HepG2 (cell line): ENCODE measurements around the gene ARAP3. TPM values are rescaled to one million over a fixed set of nuclear protein-coding genes. Genes with fewer than 3 reads are reported as not detected.

Experiments used
- BORCS8-MEF2B ChIP-seq: sonication (generic); formaldehyde crosslinking; IDR thresholded peaks from 2 replicates; pipeline ENCODE4 v1.8.0; 2022; ENCODE audit warnings: mild to moderate bottlenecking, missing genetic modification reagents
- ELF3 ChIP-seq: IDR thresholded peaks from 2 replicates; pipeline ENCODE4 v1.6.1; 2016; ENCODE audit warnings: missing genetic modification reagents, missing compliant biosample characterization
- HNF4G ChIP-seq, 2 experiments: sonication (generic) in 1 of 2; formaldehyde crosslinking in 1 of 2; IDR thresholded peaks; 2 replicates each; pipeline versions ENCODE4 v1.4.0 to v1.6.1; 2011 to 2020; ENCODE audit warnings: borderline replicate concordance in 2 of 2, low read depth in 2 of 2, mild to moderate bottlenecking in 2 of 2, low read length in 1 of 2, missing genetic modification reagents in 1 of 2, moderate library complexity in 1 of 2
- NONO ChIP-seq, 2 experiments: fragments of 450-650 bp in 1 of 2; sonication (generic) in 1 of 2; formaldehyde crosslinking in 1 of 2; IDR thresholded peaks in 1 of 2; conservative IDR thresholded peaks in 1 of 2; 2 replicates each; pipeline versions ENCODE4 v1.6.1 to v1.8.0; 2017 to 2022; ENCODE audit warnings: mild to moderate bottlenecking in 1 of 2, missing genetic modification reagents in 1 of 2, moderate library complexity in 1 of 2
- PHF21A ChIP-seq: sonication (generic); formaldehyde crosslinking; IDR thresholded peaks from 2 replicates; pipeline ENCODE4 v1.5.0; 2020; ENCODE audit warnings: mild to moderate bottlenecking, missing genetic modification reagents
- POLR2G ChIP-seq: fragments of 200-400 bp; formaldehyde crosslinking; IDR thresholded peaks from 2 replicates; pipeline ENCODE4 v1.6.1; 2018; ENCODE audit warnings: mild to moderate bottlenecking, low read depth, low read length, moderate library complexity
- RFXAP ChIP-seq: sonication (generic); formaldehyde crosslinking; IDR thresholded peaks from 2 replicates; pipeline ENCODE4 v1.4.0; 2020; ENCODE audit warnings: missing genetic modification reagents, borderline replicate concordance
- SRSF4 ChIP-seq: fragments of 200-400 bp; formaldehyde crosslinking; IDR thresholded peaks from one replicate; pipeline ENCODE4 v1.6.1; 2018; ENCODE audit warnings: mild to moderate bottlenecking, low read depth, low read length, moderate library complexity; ENCODE audit not compliant: poor library complexity, severe bottlenecking
- ZNF20 ChIP-seq: sonication (generic); formaldehyde crosslinking; IDR thresholded peaks from 2 replicates; pipeline ENCODE4 v1.4.0; 2020; ENCODE audit warnings: mild to moderate bottlenecking, moderate library complexity, missing genetic modification reagents
- polyA plus RNA-seq, 8 experiments: library from polyadenylated mRNA; depleted of rRNA in 3 of 8; stranded (reverse) in 7 of 8; unstranded in 1 of 8; fragments of >200 nt; fragmentation: Illumina TruSeq in 4 of 8; extraction: Trizol in 4 of 8; gene quantifications; 2 replicates each; pipeline versions ENCODE4 v1.2.1 to v1.2.3, GENCODE V29; 2011 to 2016; ENCODE audit warnings: low read depth in 4 of 8, missing spikeins in 1 of 8, mixed read lengths in 1 of 8; ENCODE audit not compliant: insufficient read depth in 1 of 8
- total RNA-seq, 5 experiments: library from RNA; depleted of rRNA; stranded (reverse); fragments of >200 nt; fragmentation: Illumina TruSeq; extraction: Trizol; gene quantifications; 2 replicates each; pipeline ENCODE4 v1.2.3, GENCODE V29; 2016; ENCODE audit warnings: low read depth in 1 of 5
- TF ChIP-seq, protein P1 (sequence below): sonication (generic); formaldehyde crosslinking; IDR thresholded peaks from 2 replicates; pipeline ENCODE4 v1.9.0; 2022; ENCODE audit warnings: missing genetic modification reagents, mild to moderate bottlenecking, borderline replicate concordance
- TF ChIP-seq, protein P2 (sequence below): sonication (generic); formaldehyde crosslinking; IDR thresholded peaks from 2 replicates; pipeline ENCODE4 v1.5.1; 2020; ENCODE audit warnings: missing genetic modification reagents, mild to moderate bottlenecking, borderline replicate concordance
- TF ChIP-seq, protein P3 (sequence below): sonication (generic); formaldehyde crosslinking; IDR thresholded peaks from 2 replicates; pipeline ENCODE4 v1.4.0; 2020; ENCODE audit warnings: missing genetic modification reagents
- TF ChIP-seq, protein P4 (sequence below): sonication (generic); formaldehyde crosslinking; IDR thresholded peaks from 2 replicates; pipeline ENCODE4 v1.8.1; 2022; ENCODE audit warnings: mild to moderate bottlenecking, missing genetic modification reagents
- TF ChIP-seq, protein P5 (sequence below): sonication (generic); formaldehyde crosslinking; conservative IDR thresholded peaks from 2 replicates; pipeline ENCODE4 v1.5.0; 2020; ENCODE audit warnings: missing genetic modification reagents

The ARAP3 gene
- total and polyA plus RNA-seq, 2 of the 13 experiments (the other 11 are each of a cell fraction or from before 2014, with no cell fraction given), result 0.25 TPM; not detected in 1

DNA sequence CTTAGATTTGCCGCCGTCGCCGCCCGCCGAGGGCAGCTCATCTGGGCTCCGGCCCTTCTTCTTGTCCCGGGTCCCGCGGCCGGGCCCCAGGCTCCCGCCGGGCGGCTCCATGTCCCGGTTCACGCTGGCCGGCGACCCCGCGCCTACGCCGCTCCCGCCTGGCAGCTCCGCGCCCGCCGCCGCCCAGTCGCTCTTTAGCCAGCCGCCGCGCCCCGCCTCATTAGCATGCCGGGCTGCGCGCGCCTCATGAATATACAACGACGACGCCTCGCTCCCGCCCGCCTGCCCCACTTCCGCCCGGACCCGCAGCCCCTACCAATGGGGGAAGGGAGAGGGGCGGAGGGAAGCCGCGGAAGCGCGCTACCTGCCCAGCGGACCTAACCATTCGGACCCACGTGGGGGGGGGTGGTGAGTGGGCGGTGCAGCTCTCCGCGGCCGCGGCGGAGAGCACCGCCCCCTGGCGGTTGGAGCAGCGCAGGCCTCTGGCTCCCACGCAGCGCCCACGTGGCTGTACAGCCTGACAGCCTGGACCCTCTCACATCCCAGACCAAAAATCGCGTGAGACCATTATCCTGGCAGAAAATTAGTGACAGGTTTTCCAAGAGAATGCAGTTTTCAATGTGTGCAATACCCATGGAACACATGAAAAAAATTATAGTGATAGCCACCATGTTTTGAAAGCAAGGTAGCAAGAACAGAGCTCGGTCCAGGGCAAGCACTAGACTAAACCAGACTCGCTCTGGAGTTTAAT lies 63.1 kb downstream of the ARAP3 start, which contains the start of gene DIAPH1 (continued):
- TF ChIP-seq, protein P1, sequence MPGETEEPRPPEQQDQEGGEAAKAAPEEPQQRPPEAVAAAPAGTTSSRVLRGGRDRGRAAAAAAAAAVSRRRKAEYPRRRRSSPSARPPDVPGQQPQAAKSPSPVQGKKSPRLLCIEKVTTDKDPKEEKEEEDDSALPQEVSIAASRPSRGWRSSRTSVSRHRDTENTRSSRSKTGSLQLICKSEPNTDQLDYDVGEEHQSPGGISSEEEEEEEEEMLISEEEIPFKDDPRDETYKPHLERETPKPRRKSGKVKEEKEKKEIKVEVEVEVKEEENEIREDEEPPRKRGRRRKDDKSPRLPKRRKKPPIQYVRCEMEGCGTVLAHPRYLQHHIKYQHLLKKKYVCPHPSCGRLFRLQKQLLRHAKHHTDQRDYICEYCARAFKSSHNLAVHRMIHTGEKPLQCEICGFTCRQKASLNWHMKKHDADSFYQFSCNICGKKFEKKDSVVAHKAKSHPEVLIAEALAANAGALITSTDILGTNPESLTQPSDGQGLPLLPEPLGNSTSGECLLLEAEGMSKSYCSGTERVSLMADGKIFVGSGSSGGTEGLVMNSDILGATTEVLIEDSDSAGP (CRISPR knock-in tag), result peak; percentile 94; the same call in 1 of the 2 replicates
- TF ChIP-seq HNF4G (IDR thresholded peaks at IDR 0.05; ENCODE audit: borderline replicate concordance, low read depth, low read length) (no peak), HNF4G (CRISPR knock-in tag; IDR thresholded peaks at IDR 0.05; ENCODE audit: borderline replicate concordance, low read depth) (no peak), RFXAP (CRISPR knock-in tag) (peak; percentile 21; the same call in 1 of the 2 replicates), POLR2G (peak; percentile 73), ZNF20 (no peak), PHF21A (CRISPR knock-in tag) (peak; percentile 82), ELF3 (peak; percentile 61), BORCS8-MEF2B (CRISPR knock-in tag) (peak; percentile 68; the same call in 1 of the 2 replicates), SRSF4 (no peak), NONO (IDR thresholded peaks at IDR 0.05) (no peak), NONO (CRISPR knock-in tag; conservative IDR thresholded peaks at IDR 0.05) (peak; percentile 94)
- TF ChIP-seq, protein P2, sequence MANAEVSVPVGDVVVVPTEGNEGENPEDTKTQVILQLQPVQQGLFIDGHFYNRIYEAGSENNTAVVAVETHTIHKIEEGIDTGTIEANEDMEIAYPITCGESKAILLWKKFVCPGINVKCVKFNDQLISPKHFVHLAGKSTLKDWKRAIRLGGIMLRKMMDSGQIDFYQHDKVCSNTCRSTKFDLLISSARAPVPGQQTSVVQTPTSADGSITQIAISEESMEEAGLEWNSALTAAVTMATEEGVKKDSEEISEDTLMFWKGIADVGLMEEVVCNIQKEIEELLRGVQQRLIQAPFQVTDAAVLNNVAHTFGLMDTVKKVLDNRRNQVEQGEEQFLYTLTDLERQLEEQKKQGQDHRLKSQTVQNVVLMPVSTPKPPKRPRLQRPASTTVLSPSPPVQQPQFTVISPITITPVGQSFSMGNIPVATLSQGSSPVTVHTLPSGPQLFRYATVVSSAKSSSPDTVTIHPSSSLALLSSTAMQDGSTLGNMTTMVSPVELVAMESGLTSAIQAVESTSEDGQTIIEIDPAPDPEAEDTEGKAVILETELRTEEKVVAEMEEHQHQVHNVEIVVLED (CRISPR knock-in tag), result peak; percentile 93
- TF ChIP-seq, protein P3, sequence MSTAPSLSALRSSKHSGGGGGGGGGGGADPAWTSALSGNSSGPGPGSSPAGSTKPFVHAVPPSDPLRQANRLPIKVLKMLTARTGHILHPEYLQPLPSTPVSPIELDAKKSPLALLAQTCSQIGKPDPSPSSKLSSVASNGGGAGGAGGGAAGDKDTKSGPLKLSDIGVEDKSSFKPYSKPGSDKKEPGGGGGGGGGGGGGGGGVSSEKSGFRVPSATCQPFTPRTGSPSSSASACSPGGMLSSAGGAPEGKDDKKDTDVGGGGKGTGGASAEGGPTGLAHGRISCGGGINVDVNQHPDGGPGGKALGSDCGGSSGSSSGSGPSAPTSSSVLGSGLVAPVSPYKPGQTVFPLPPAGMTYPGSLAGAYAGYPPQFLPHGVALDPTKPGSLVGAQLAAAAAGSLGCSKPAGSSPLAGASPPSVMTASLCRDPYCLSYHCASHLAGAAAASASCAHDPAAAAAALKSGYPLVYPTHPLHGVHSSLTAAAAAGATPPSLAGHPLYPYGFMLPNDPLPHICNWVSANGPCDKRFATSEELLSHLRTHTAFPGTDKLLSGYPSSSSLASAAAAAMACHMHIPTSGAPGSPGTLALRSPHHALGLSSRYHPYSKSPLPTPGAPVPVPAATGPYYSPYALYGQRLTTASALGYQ (CRISPR knock-in tag), result no peak
- TF ChIP-seq, protein P4, sequence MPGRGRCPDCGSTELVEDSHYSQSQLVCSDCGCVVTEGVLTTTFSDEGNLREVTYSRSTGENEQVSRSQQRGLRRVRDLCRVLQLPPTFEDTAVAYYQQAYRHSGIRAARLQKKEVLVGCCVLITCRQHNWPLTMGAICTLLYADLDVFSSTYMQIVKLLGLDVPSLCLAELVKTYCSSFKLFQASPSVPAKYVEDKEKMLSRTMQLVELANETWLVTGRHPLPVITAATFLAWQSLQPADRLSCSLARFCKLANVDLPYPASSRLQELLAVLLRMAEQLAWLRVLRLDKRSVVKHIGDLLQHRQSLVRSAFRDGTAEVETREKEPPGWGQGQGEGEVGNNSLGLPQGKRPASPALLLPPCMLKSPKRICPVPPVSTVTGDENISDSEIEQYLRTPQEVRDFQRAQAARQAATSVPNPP (CRISPR knock-in tag), result 0 out of 2 replicates have a peak, but pooled peaks have one; percentile 62
- TF ChIP-seq, protein P5, sequence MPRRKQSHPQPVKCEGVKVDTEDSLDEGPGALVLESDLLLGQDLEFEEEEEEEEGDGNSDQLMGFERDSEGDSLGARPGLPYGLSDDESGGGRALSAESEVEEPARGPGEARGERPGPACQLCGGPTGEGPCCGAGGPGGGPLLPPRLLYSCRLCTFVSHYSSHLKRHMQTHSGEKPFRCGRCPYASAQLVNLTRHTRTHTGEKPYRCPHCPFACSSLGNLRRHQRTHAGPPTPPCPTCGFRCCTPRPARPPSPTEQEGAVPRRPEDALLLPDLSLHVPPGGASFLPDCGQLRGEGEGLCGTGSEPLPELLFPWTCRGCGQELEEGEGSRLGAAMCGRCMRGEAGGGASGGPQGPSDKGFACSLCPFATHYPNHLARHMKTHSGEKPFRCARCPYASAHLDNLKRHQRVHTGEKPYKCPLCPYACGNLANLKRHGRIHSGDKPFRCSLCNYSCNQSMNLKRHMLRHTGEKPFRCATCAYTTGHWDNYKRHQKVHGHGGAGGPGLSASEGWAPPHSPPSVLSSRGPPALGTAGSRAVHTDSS (CRISPR knock-in tag), result no peak
